Natural killer cell (primary cell): ENCODE results near the gene ZDHHC14. TPM values are rescaled to one million over a fixed set of nuclear protein-coding genes. Genes with fewer than 3 reads are reported as not detected.

Experiments
- ATAC-seq, 3 donors: fragments of 150-1000 bp in 2 of 3; fragments of 200-7000 bp in 1 of 3; cut with Tn5 transposase; 1 replicate in 1 of 3; 2 replicates in 2 of 3; pipeline ENCODE4 v1.10.0; 2021; ENCODE audit warnings: mild to moderate bottlenecking in 2 of 3, moderate library complexity in 2 of 3
- DNase-seq, 2 donors: peaks; one replicate each; pipeline versions ENCODE4 v3.0.0 to v3.0.0-alpha.2; 2013 to 2021; ENCODE audit warnings: mixed read lengths in 1 of 2
- H3K27ac ChIP-seq: one replicate; pipeline ENCODE4 v1.5.1; 2013; ENCODE audit warnings: mild to moderate bottlenecking, low read length
- H3K27me3 ChIP-seq: one replicate; pipeline ENCODE4 v1.6.1; 2013; ENCODE audit warnings: low read length; ENCODE audit not compliant: control insufficient read depth, insufficient read depth
- H3K36me3 ChIP-seq: one replicate; pipeline ENCODE4 v1.6.1; 2013; ENCODE audit warnings: low read length; ENCODE audit not compliant: control insufficient read depth, insufficient read depth
- H3K4me1 ChIP-seq: one replicate; pipeline ENCODE4 v1.6.1; 2013; ENCODE audit warnings: low read length; ENCODE audit not compliant: control insufficient read depth, insufficient read depth
- H3K4me3 ChIP-seq: one replicate; pipeline ENCODE4 v1.5.1; 2013; ENCODE audit warnings: low read length
- H3K9me3 ChIP-seq: one replicate; pipeline ENCODE4 v1.6.1; 2013; ENCODE audit warnings: low read length; ENCODE audit not compliant: control insufficient read depth, insufficient read depth
- H3K27ac Mint-ChIP-seq, 2 donors: one replicate each; pipeline ENCODE4 v1.8.0; 2022; ENCODE audit warnings: mild to moderate bottlenecking in 2 of 2, mixed read lengths in 2 of 2, moderate library complexity in 1 of 2
- H3K27me3 Mint-ChIP-seq, 2 donors: one replicate each; pipeline ENCODE4 v1.8.0; 2022; ENCODE audit warnings: low read depth in 2 of 2, mixed read lengths in 2 of 2
- H3K36me3 Mint-ChIP-seq: one replicate; pipeline ENCODE4 v1.8.0; 2022; ENCODE audit warnings: mixed read lengths
- H3K4me1 Mint-ChIP-seq, 2 donors: one replicate each; pipeline ENCODE4 v1.8.0; 2022; ENCODE audit warnings: mixed read lengths in 2 of 2
- H3K4me3 Mint-ChIP-seq: one replicate; pipeline ENCODE4 v1.8.0; 2022; ENCODE audit warnings: mild to moderate bottlenecking, moderate library complexity, mixed read lengths
- H3K9me3 Mint-ChIP-seq, 2 donors: one replicate each; pipeline ENCODE4 v1.8.0; 2022; ENCODE audit warnings: mixed read lengths in 2 of 2
- WGBS: methylation state at CpG from one replicate; pipeline ENCODE4 v1.1.7; 2013; ENCODE audit warnings: missing lambda C conversion rate; ENCODE audit not compliant: insufficient coverage; 5-methylcytosine and 5-hydroxymethylcytosine counted together
- intact Hi-C: fragments of 100-400 bp; cut with micrococcal nuclease; formaldehyde crosslinking; loops from one replicate; pipeline ENCODE4 v1.14.2; 2022
- total RNA-seq, 4 donors: library from RNA; stranded (reverse); fragments of 120-200 nt in 1 of 4; gene quantifications; one replicate each; pipeline versions ENCODE4 v1.2.3 to v1.2.4, GENCODE V29; 2013 to 2022
- TF ChIP-seq, protein P1 (sequence below): fragments of 200-600 bp; IDR thresholded peaks from one replicate; pipeline ENCODE4 v1.8.0; 2022; ENCODE audit warnings: antibody characterized with exemption

Gene ZDHHC14
- total RNA-seq, 3 donors from 2014 or later (not counting 1 experiment from before 2014, with no cell fraction given): 6.7 to 11.3 (median 10.6) TPM

DNA sequence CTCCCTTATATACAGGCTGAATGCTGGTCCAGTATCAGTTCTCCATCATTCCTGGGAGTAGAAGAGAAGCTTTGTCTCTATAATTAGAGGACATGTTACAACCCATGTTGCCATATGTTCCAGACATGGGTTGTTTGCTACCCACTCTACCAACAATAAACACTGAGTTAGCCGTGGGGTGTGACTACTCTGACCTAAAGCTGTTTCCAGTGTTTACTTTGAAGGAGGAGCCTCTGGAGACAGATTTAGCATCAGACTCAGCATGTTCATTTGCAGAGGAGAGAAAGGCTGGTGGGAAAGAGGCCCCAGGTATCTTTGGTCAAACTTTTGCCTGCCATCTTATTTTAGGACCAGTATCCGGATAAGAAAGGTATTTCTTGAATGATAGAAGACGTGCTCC is 284.2 kb downstream of the ZDHHC14 start:
- DNase-seq (no peak), ATAC-seq (no peak)
- peaks cover 0 to 4% of the 10 kb centered on the region in 2 donors for H3K27me3 Mint-ChIP-seq
- no peaks in the 10 kb centered on the region for H3K9me3 ChIP-seq
- H3K4me3 ChIP-seq: no peak overlapping the region
- intact Hi-C loops: loop anchor here (5.0 kb wide), 2 partner anchors 203 to 283 kb away; partner anchors contain the start of gene ZDHHC14
- peaks cover 3% of the 10 kb centered on the region for H3K4me1 ChIP-seq
- no peak overlapping the region for H3K4me3 Mint-ChIP-seq
- TF ChIP-seq, protein P1, sequence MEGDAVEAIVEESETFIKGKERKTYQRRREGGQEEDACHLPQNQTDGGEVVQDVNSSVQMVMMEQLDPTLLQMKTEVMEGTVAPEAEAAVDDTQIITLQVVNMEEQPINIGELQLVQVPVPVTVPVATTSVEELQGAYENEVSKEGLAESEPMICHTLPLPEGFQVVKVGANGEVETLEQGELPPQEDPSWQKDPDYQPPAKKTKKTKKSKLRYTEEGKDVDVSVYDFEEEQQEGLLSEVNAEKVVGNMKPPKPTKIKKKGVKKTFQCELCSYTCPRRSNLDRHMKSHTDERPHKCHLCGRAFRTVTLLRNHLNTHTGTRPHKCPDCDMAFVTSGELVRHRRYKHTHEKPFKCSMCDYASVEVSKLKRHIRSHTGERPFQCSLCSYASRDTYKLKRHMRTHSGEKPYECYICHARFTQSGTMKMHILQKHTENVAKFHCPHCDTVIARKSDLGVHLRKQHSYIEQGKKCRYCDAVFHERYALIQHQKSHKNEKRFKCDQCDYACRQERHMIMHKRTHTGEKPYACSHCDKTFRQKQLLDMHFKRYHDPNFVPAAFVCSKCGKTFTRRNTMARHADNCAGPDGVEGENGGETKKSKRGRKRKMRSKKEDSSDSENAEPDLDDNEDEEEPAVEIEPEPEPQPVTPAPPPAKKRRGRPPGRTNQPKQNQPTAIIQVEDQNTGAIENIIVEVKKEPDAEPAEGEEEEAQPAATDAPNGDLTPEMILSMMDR: no peak
- H3K4me1 Mint-ChIP-seq: peaks cover 6 to 13% of the 10 kb centered on the region in 2 donors
- no peaks in the 10 kb centered on the region for H3K36me3 Mint-ChIP-seq
- no peaks in the 10 kb centered on the region for H3K27me3 ChIP-seq
- no peaks in the 10 kb centered on the region for H3K9me3 Mint-ChIP-seq
- no peak overlapping the region for H3K27ac ChIP-seq
- WGBS: 85% methylated on average over 3 of the region's 3 CpGs
- peaks cover 1% of the 10 kb centered on the region for H3K36me3 ChIP-seq
- H3K27ac Mint-ChIP-seq: no peak overlapping the region

DNA sequence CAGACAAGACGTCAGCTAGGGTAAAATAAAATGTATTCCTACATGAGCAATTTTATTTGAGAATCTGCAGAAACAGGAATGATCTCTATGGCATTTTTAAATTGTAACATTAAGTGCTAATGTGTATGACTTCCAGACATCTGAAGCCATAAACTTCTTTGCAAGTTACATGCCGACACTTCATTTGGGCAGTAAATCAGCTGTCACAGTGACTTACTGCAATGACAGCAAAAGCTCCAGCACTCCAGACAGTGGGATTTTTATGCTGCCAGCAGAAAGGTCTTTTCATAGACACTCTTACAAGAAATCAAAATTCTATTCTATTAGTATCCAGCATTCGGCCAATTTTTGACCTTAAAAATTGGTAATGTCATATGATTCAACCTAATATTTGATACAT is 285.7 kb downstream of the ZDHHC14 start:
- H3K36me3 ChIP-seq: peaks cover 1% of the 10 kb centered on the region
- no peak for DNase-seq
- no peak overlapping the region for H3K4me3 Mint-ChIP-seq

DNA sequence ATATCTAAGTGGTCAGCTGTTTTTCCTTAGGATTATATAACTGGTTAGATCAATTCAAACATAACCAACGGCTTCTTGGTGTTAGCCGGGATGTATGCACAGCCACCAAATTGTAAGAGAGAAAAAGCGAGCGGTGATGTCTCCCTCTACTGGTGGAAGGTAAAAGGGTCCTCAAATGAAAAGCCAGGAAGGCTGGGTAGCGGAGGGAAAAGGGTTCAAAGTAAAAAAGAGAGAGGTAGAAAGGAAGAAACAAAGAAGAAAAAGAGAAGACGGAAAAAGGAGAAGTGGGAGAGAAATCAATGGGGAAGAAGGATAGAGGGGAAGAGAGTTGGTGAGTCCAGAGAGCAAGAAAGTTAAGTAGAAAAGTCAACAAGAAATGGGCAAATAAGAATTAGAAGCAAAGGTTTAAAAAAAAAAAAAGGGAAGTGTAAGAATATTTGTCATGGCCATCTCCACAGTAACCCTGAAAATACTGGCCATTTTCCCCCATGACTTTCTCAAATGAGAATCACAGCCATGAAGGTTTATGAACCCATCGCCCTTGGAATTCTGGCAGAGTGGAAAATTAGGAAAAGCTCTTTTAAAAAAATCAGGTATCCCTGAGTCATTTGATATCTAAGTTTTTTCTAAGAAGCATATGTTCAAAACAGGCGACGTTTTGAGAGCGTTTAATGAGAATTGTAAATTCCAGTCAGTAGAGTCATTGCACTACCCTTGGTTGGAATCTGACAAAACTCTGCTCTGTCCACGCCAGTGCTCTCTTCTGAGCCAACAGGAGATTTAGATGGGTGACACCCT is 286.4 kb downstream of the ZDHHC14 start:
- H3K27me3 Mint-ChIP-seq: peaks cover 0 to 4% of the 10 kb centered on the region in 2 donors
- Histone ChIP-seq H3K4me1 (peaks cover 3% of the 10 kb centered on the region), H3K36me3 (peaks cover 1% of the 10 kb centered on the region), H3K4me3 (no peak overlapping the region), H3K27ac (no peak overlapping the region), H3K9me3 (no peaks in the 10 kb centered on the region), H3K27me3 (no peaks in the 10 kb centered on the region)
- peaks cover 6 to 13% of the 10 kb centered on the region in 2 donors for H3K4me1 Mint-ChIP-seq
- ATAC-seq: peak; percentile 72 to 81 (median 78)
- peak; percentile 21 to 80 for DNase-seq
- 44% methylated on average over 11 of the region's 11 CpGs for WGBS
- intact Hi-C loops: loop anchor here (1.0 to 5.0 kb wide), 3 partner anchors 205 to 353 kb away; partner anchors contain the start of gene ZDHHC14
- H3K27ac Mint-ChIP-seq: no peak overlapping the region
- TF ChIP-seq, protein P1: peak; percentile 86
- H3K36me3 Mint-ChIP-seq: no peaks in the 10 kb centered on the region
- no peak overlapping the region for H3K4me3 Mint-ChIP-seq
- no peaks in the 10 kb centered on the region for H3K9me3 Mint-ChIP-seq

More for the DNA sequence above, 285.7 kb downstream of the ZDHHC14 start:
- no peak overlapping the region for H3K27ac Mint-ChIP-seq
- no peak for ATAC-seq
- WGBS: 98% methylated on average over 2 of the region's 3 CpGs
- H3K27me3 Mint-ChIP-seq: peaks cover 0 to 4% of the 10 kb centered on the region in 2 donors
- H3K9me3 Mint-ChIP-seq: no peaks in the 10 kb centered on the region
- Histone ChIP-seq H3K4me1 (peaks cover 3% of the 10 kb centered on the region), H3K4me3 (no peak overlapping the region), H3K27ac (no peak overlapping the region), H3K27me3 (no peaks in the 10 kb centered on the region), H3K9me3 (no peaks in the 10 kb centered on the region)
- TF ChIP-seq, protein P1: no peak
- H3K4me1 Mint-ChIP-seq: peaks cover 6 to 13% of the 10 kb centered on the region in 2 donors
- intact Hi-C loops: loop anchor here (1.0 to 5.0 kb wide), 3 partner anchors 204 to 352 kb away; partner anchors contain the start of gene ZDHHC14
- H3K36me3 Mint-ChIP-seq: no peaks in the 10 kb centered on the region
